Measurements from ENCODE around the gene TNFRSF25. TPM values are rescaled to one million over a fixed set of nuclear protein-coding genes. Genes with fewer than 3 reads are reported as not detected.

Gene TNFRSF25
- total and polyA plus RNA-seq, 9 of the 15 experiments (the other 6 are each of a cell fraction or from before 2014, with no cell fraction given) = 0.24 to 0.49 TPM; not detected in 7

GRCh38 chr1:6424619-6425593, 41.1 kb downstream of the TNFRSF25 start, which contains the start of gene ESPN (continued):
- TF ChIP-seq ZNF398 (CRISPR knock-in tag; IDR thresholded peaks at IDR 0.05) (no peak), DPF2 (IDR thresholded peaks at IDR 0.05) (no peak), TCF7L2 (IDR thresholded peaks at IDR 0.05; ENCODE audit: low read depth, low read length) (no peak), ZSCAN32 (CRISPR knock-in tag; IDR thresholded peaks at IDR 0.05) (no peak), SP1 (CRISPR knock-in tag; IDR thresholded peaks at IDR 0.05) (no peak), ZNF444 (CRISPR knock-in tag; IDR thresholded peaks at IDR 0.05) (no peak), KDM5B (IDR thresholded peaks at IDR 0.05; ENCODE audit: insufficient replicate concordance, low read depth, low read length) (peak; percentile 57), CCNT2 (IDR thresholded peaks at IDR 0.05; ENCODE audit: borderline replicate concordance, extremely low read depth, insufficient read length, low read depth, low read length) (peak; percentile 60), MAX (CRISPR knock-in tag; IDR thresholded peaks at IDR 0.05) (peak; percentile 82), MYNN (IDR thresholded peaks at IDR 0.05) (no peak), MYNN (CRISPR knock-in tag; IDR thresholded peaks at IDR 0.05) (no peak), SFPQ (IDR thresholded peaks at IDR 0.05; ENCODE audit: low read depth, low read length) (no peak), CBFA2T3 (IDR thresholded peaks at IDR 0.05) (no peak), ZFP30 (CRISPR knock-in tag; IDR thresholded peaks at IDR 0.05; ENCODE audit: borderline replicate concordance) (no peak), GABPA (tag; conservative IDR thresholded peaks at IDR 0.05; ENCODE audit: low read depth) (no peak), MTA3 (IDR thresholded peaks at IDR 0.05; ENCODE audit: borderline replicate concordance) (0 out of 2 replicates have a peak, but pooled peaks have one; percentile 35), IRF2 (CRISPR knock-in tag; IDR thresholded peaks at IDR 0.05) (peak; percentile 53; the same call in 1 of the 2 replicates), ZNF740 (CRISPR knock-in tag; IDR thresholded peaks at IDR 0.05) (no peak), ZNF740 (tag; IDR thresholded peaks at IDR 0.05) (no peak), KHSRP (IDR thresholded peaks at IDR 0.05) (no peak), HBP1 (CRISPR knock-in tag; IDR thresholded peaks at IDR 0.05) (no peak)
